ELF-1 (cell line): ENCODE results near the gene LPP.

Experiments
- DNase-seq: peaks from one replicate; pipeline ENCODE4 v3.0.0-alpha.2; 2016; ENCODE audit warnings: low read depth, low spot score

LPP gene

DNA sequence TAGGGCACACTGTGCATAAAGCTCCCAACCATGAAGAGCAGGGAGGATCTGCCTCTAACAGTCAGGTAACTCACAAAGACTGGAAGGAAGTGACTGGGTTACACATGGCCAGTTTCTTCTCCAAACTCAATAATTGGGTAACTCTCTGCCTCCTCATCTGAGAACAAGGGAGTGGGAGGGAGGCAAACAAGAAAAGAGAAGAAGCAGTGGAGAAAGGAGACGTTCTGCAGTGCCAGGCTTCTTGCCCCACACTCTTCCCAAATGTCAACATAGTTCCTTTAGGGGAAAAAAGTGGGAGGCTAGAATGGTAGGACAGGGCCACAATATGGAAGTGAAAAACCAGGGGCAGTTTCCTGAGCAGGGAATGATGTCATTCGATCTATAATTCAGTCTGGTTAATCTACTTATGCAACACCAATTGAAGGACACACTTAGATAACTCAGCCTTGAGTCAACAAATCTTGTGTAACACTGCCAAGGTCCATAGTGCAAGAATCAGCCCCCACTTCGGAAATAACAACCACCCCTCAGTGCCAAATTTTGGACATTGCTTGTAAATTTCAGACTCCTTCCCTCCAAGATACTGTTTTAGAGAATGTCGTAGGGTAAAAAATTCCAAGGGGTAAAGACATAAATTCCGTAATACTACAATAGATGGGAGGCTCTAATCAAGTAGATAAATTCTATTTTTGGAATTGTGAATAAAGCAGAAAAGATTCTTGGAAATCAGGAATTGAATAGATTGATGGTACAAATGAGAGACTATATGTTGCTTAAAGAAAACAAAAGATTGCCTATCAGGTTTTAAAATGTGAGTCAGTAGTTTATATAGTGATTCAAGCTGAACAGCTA is 143.0 kb downstream of the LPP start:
- no peak for DNase-seq

DNA sequence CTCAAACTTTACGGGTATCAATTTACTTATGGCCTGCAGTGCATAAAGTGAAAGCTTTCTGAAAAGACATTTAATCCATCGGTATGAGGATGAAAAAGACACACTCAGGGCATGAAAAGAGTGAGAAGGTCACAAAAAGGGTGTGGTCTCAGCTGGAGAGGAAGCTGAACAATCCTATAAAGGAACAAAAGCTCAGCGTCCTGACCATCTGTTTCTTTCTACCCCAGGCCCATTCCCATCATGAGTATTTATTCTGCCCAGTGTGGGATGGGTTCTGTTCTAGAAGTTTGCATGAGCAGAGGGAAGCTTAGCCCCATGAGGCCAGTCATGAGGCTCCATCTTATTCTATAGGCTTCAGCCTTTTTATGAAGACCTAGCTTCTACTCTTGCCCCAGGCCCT is 144.6 kb downstream of the LPP start:
- DNase-seq, result no peak

DNA sequence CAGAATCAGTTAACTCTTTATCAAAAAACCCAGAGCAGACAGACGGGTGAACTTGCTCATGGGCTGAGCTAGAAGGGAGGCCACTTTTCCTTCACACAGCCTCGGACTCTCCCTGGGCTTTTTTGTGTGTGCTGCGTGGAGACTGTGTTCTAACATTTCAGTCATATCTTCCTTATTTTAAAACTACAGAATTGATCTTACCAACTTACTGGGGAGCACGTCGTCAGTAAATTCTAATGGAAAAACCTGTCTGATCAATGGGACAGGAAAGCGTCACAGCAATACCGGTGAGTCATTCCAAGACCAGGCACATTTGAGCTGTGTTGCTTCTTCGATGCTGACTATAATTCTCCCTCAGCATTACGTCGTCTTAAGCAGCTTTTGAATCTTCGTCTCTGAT is 145.1 kb downstream of the LPP start:
- no peak for DNase-seq

DNA sequence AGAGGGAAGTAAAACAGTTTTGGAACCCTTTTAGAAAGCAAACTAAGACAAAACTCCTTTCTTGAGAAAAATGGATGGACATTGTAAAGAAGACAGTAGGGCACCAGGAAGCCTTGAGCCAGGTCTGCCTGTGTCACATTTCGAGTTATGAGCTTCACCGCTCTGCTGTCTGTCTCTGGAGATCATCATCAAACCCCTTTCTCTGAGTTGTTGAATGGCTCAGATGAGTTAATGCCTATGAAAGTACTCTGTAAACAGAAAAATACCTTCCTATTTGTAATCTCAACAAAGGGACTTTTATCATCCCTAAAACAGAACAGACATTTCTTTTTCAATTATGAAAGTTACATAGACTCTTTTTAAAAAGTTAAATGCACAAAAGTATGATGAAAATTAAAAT is 145.8 kb downstream of the LPP start:
- no peak for DNase-seq

DNA sequence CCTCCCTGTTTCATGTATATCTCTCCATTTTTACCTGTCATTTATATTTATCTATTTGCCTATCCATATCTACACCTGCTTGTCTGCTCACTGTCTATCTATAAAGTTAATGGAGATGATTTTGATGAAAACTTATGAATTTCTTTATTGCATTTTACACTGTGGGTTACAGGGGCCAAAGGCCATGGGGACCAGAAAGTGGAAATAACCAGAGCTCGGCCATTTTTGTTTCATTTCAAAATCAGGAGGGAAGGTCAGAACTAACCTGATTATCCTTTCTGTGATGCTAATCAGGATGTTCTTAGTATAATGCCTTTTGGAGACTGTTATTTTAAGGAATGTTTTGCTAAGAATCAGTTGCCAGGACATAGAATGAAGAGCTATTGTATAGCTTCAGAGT is 147.2 kb downstream of the LPP start:
- DNase-seq, result no peak

DNA sequence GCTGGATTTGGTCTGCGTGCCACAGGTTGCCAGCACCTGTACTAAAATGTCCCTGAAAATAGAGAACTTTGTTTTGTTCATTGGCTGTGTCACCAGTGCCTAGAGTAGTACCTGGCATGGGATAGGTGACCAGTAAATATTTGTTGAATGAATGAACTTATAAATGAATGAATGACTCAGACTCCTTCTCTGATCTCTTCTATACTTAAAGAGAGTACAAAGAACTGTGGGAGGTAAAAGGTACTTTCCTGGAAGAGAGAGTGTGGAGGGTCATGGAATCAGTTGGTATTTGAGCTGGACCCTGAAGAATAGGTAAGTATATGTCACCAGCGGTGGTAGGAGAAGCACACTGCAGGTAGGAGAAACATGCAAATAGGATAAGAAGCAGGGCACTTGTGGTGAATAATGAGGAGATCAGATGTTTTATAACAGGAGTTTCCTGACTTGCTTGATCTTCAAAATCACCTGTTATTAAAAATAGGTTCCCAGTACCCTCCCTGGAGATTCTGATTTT is 149.4 kb downstream of the LPP start:
- no peak for DNase-seq

DNA sequence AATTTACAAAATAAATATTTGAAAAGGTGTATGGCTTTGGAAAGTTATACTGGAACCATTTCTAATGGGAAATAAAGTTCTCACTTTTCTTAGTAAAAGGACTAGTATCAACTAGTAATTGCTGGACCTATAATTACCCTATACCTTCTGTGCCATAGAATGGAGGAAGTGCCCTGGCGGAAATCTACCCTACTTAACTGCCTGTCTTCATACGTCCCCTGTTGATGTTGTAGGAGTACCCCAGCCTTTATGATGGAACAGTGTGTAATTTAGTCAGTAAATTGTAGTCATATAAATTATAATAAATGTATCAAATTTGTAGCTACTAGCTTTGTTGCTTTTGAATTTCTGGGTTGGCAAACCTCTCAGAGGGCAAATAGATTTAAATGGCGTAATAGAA is 149.9 kb downstream of the LPP start:
- DNase-seq, result no peak

DNA sequence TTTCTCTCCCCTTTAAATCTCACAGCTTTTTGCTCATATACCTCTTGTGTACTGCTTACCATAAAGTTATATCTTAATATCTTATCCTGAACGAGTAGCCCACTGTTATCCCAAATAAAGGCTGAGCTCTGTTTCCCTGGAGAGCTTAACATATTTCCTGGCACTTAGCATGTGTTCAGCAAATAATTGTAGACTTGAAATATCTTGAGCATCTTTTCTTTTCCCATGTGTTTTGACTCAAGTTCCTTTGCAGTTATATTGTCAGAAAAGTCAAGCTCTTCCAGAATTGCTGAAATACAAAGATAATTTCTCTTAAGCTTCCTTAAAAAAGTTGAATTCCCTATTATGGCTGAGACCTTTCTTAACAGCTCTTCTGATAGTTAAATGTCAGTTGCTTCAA is 150.5 kb downstream of the LPP start:
- DNase-seq, result no peak

DNA sequence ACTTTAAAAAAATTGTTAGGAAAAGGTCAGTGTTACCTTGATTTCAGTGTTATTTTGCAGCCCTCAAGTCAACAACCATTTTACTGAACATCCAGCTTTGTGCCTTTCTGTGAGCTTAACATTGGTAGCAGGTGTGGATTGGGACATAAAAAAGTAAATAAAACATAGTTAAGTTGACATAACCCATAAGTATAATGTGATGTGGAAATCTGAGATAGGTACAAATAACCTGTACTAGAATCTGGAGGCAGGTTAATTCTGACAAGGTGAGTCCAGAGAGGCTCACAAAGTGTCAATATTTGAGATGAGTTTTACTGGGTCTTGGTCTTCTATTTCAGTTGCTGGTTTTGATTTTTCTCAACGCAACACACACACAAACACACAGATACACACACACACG is 151.3 kb downstream of the LPP start:
- DNase-seq, result no peak

DNA sequence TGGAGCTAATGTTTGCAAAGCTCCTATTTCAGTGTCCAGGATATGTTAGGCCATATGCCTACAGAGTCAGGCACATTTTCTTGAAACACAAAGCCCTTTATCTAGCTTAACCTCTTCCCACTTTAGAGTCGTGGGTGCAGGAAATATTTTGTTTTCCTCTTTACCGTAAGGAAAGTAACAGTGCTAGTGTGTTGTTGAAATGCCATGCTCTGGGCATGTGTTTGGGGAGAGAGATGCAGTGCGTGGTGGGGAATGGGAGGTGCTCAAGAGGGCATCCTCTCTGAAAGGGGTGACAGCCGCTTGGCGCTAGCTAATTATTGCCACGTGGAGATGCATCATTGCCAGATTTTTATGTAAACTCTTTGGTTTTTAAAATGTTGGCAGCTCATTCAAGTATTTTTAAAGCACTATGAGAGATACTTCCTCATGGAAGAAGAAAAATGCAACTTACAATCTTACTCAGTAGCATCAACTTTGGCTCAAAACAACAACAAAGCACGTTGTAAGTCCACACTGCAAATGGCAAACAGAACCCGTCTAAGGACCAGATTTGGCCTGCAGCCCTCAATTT is 152.6 kb downstream of the LPP start:
- no peak for DNase-seq

DNA sequence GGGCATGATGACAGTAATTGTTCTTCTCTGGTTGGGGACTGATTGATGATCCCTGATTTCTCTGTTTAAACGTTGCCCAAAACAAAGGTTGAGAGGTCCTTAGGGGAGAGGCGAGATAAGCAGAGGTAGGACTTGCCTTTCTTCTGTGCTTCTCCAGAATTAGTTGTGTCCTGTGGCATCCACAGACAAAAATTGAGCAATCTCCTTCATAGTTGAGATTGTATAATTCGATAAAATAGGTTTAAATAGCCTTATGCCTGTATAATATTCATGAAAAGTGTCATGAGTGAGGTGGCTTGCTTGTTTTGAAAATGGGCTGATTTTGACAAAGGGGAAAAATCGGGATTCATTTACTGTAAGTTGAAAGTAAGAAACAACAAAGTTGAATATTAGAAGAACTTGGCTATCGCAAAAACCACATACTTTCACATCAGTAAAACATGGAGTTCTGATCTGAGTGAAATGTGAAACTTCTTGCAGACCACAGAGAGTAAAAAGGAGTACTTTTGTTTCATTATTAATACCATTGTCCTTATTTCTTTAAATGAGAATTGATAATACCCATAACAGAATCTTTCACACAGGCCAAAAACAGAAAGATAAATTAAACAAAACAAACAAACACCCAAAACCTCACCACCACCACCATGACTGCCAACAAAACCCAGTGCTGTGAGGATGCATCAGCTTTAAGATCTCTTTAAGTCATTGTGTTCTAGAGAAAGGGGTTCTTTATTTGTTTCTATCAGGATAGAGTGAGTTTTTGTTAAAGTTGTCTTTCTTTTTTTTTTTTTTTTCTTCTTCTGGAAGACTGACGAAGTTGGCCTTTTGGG is 155.7 kb downstream of the LPP start:
- no peak for DNase-seq

DNA sequence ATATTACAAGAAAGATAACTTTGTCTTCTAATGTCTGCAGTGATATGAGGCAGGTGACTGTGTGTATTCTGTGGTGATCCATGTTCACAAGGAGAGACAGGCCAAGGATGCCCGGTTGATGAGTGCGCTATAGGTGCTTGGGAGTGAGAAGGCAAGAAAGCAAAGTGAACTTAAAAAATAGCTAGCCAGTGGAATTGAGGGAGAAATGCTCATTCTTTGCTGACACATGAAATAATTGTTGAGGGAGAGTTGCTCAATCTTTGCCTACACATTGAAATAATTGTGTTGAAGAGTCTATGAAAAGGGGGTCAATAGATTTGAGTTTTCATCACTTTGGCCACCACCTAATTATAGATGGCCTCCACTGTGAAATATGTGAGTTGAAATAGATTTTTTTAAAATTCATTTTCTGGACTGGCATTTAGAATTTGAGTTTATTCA is 156.3 kb downstream of the LPP start:
- DNase-seq, result no peak

DNA sequence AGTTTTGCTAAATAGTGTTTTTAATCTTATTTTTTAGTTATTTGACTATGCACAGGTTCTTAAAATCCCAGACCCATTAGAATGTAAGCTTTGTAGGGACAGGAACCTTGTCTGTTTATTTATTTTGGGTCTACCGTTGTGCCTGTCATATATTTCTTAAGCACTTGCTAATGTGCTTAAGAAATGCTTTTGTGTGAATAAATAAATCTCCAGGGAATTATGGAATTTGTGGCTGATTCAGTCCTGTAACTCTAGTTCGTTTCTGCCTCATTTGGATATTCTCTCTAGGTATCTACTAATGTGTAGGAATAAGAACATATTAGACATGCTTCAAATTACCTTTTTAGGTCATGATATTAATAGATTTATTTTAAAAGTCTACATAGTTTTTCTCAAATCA is 161.6 kb downstream of the LPP start:
- DNase-seq, result no peak

DNA sequence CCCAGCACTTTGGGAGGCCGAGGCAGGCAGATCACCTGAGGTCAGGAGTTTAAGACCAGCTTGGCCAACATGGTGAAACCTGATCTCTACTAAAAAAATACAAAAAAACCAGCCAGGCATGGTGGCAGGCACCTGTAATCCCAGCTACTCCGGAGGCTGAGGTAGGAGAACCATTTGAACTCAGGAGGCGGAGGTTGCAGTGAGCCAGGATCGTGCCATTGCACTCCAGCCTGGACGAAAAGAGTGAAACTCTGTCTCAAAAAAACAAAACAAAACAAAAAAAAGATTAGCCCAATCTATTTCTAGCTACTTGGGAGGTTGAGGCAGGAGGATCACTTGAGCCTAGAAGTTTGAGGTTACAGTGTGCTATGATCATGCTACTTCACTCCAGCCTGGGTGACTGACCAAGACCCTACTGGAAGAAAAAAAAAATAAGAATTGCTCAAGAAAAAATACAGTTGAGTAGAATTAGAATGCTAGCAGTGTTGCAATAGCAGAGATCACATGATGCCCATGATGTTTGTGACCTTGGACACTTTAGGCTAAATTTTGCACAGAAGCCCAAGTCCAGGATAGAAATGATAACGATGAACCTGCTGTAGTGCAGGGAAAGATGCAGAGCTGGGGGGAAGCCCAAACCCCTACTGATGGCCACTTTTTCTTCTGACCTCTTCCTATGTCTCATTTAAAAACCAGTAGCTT is 162.2 kb downstream of the LPP start:
- no peak for DNase-seq

DNA sequence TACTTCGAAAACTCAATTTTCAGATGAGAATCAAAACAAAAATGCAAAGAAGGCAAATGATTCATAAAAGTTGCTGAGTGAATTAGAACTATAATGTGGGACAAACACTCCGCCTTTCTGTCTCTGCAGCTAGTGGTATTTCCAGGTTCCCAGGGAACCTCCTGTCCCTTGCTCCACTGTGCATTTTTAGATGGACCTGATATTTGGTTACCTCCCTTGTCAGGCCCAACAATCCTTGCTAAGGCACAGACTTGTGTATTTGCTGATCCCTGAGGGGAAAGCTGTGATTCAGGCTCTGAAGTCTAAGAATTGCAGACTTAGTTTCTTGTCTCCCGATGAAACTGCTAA is 162.7 kb downstream of the LPP start:
- no peak for DNase-seq

DNA sequence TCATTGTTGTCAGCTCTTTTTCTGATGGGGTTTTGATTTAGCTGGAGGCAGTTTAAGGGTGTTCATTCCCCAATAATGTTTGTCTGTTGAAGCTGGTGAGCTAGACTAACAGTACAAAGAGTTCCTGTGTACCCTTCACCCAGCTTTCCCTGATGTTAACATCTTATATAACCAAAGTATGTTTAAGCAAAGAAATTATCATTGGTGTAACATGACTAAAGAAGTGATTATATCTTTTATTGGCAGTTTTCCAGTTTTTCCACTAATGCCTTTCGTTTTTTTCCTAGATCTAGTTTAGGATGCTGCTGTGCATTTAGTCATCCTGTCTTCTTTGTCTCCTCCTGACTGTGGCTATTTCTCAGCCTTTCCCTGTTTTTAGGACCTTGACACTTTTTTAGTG is 165.6 kb downstream of the LPP start:
- DNase-seq, result no peak

DNA sequence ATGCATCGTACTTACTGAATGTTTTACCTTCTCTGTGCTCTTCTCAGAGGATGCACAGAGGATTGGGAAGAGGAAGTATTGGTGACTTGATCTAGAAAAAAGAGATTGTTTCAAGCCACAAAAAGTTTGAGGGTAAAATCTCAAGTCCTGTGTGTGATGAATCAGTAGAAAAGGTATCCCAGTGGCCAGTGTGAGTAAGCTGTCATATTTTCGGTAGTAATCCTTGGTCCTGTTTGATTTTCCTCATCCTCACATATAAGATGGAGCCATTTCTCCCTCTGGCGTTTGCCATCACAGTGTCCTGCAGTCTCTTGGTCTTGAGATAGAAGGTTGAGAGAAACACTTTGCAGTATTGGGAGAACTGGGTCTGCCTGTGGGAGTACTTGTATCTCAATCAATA is 166.8 kb downstream of the LPP start:
- no peak for DNase-seq

DNA sequence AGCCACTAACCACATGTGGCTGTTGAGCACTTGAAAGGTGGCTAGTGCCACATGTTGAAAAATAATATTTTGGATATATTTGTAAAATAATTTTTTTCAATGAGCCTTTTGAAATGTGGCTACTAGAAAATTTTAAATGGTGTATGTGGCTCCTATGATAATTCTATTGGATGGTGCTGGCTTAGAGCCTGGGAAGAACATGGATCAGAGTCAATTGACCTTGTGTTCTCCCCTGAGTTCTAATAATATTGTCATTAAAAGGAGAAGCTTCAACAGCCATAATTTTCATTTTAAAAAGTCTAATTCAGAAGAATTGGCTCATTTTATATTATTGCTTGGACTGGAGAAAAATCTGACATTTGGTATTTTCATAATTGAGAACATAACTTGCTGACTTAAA is 167.3 kb downstream of the LPP start:
- no peak for DNase-seq

DNA sequence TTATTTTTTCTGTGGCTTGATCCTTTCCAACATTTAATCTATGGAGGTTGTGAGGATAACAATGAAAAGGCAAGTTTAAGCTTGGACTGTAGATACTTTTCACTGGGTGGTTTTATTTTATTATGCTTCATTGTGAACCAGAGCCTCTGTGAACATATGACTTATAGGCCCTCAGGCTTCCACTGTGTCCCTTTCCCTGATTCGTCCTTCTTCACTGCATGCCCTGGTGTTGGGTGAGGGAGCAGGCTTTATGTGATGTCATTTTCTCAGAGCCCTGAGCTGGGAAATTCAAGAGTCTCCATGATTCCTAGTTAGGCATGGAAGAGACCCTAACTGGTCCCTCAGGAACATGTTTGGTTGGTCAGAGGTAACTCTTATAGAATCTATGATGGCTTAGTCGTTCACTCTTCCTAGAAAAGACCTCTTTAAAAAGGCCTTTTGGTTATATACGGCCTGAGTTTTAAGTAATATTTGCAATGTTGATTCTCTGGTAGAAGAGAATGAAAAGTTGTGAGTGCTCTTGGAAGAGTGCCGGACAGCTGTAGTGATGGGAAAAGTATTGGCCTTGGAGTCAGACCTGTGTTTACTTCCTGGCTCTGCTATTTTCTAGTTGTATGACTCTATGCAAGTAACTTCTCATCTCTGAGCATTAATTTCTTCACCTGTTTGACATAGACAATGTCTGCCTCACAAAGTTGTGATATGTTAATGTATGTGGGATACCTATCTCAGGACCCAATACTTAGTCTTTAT is 168.4 kb downstream of the LPP start:
- no peak for DNase-seq

DNA sequence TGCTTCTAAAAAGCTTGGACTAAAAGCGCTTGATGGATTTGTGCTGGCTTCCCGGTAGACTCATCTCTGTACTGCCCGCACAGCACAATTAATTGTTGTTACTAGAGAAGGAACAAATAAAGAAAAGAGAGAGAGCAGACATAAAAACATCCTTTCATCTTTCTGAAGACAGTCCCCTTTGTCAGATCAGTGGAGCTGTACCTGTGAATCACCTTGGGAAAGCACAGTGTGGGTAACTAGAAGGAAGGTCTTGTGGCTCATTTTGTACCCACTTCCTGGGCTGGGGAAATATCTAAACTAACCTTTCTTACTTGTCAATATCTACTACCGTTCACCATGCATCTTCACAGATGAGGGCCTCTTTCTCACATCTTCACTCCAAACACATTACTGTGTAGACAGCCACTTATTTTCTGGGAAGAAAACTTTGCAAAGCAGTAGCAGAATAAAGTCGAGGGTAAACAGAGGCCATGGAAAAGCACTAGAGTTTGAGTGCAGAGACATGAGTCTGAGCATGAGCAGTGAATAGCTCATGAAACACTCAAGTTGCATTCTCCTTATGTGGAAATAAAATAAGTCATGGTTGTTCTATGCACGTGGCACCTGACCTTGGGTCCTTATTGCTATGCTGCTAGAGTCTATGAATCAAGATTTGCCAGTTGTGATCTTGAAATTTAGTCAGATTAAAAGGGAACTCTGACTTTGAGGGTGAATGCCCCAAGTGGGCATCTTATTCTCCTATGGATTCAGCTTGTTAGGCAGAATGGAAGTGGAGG is 169.3 kb downstream of the LPP start:
- no peak for DNase-seq
